HG03025 (cell line): Measurements from ENCODE around the gene TULP4.

Experiments
- ATAC-seq: cut with Tn5 transposase; IDR thresholded peaks from one replicate; pipeline ENCODE4 v1.9.1; 2021; ENCODE audit warnings: mild to moderate bottlenecking, moderate library complexity; ENCODE audit not compliant: unreplicated experiment, low FRiP score

Gene TULP4

DNA sequence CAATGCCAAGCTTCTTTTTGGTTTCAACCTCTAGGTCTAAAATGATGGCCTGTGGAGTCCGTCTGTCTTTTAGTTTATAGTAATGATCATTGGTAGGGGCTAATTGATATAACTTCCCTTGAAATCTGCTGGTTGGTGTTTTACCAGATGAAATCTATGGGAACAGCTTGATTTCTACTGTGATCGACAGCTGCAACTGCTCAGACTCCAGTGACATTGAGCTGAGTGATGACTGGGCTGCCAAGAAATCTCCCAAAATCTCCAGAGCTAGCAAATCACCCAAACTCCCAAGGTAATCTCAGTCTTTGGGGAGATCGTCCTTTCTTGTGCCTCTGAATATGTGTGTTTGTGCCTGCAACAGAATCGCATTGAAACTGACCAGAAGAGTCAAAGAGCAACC lies 177.2 kb downstream of the TULP4 start:
- ATAC-seq: no peak

DNA sequence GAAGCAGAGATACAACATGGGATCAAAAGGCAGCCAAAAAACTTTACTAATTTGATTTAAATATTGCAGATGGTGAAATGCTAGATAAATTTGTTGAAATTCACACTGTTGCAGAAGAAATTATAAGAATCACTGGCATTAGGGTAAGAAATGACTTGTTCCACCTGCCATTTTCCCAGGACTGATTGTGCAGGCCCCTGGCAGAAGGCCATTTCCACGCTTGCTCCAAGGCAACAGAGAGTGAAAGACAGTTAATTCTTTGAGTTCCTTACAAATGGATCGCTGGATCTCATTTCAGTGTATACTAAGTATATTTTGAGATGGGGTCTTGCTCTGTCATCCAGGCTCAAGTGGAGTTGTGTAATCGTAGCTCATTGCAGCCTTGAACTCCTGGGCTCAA lies 180.6 kb downstream of the TULP4 start:
- no peak for ATAC-seq

DNA sequence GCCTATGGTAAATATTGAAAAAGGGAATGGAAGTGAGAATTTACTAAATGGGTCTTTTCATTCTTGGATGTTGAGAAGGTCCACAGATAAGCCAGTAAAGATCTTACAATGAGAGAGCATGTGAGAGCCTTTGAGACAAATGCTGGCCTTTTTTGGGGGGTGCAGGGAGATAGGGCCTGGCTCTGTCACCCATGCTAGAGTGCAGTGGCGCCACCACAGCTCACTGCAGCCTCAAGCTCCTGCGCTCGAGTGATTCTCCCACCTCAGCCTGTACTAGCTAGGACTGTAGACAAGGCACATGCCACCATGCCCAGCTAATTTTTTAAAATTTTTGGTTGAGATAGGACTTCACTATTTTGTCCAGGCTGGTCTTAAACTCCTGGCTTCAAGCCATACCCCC lies 184.4 kb downstream of the TULP4 start:
- no peak for ATAC-seq

DNA sequence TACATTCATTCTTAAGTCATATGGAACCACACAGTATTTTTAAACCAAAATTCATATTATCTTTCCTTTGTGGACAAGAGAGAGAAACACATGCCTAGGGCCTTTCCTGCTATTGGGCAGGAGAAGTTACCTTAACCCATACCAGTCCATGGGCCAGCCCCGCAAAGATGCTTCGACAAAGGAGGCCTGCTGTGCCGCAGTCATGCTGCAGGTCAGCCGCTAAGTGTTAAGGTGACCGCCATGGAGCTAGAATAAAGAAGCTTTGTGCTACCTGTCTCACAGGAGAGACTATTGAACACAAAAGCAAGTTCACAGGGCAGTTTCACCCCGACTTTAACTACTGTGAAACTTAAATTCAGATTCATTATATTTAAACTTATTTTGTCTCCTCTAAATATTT lies 185.4 kb downstream of the TULP4 start:
- no peak for ATAC-seq

DNA sequence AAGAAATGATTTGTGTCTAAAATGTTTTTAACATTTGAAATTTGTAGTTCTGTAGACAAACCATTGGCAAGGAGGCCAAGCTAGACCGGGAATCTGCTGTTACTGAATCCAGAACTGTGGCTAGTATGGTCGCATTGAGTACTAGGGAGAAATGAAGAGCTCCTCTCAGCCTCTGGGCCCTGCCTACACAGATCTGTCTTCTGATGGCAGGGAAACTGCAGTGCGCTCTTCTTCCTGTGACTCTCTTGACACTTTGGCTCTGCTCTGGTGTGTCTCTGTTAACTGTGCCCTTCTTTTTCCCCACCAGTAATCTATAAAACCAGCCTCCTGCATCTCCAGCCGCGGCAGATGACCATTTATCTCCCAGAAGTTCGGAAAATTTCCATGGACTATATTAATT lies 186.1 kb downstream of the TULP4 start:
- no peak for ATAC-seq

DNA sequence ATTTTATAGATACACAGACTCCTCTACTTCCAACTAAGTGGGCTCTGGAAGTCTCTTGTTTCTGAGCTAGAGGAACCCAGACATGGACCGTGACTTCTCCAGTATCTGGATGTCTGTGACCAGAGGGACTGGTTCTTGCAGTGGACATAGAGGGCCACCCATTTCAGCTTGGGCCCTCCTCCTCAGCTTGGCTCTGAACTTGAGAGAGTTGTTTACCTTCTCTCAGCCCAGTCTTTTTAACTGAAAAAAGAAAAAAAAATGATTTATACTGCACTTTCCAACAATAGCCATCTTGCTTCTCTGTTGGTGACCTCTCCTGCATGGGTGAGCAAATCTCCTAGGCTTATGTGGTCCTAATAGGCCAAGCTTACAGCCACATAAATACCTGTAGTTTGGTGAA lies 187.3 kb downstream of the TULP4 start:
- no peak for ATAC-seq

DNA sequence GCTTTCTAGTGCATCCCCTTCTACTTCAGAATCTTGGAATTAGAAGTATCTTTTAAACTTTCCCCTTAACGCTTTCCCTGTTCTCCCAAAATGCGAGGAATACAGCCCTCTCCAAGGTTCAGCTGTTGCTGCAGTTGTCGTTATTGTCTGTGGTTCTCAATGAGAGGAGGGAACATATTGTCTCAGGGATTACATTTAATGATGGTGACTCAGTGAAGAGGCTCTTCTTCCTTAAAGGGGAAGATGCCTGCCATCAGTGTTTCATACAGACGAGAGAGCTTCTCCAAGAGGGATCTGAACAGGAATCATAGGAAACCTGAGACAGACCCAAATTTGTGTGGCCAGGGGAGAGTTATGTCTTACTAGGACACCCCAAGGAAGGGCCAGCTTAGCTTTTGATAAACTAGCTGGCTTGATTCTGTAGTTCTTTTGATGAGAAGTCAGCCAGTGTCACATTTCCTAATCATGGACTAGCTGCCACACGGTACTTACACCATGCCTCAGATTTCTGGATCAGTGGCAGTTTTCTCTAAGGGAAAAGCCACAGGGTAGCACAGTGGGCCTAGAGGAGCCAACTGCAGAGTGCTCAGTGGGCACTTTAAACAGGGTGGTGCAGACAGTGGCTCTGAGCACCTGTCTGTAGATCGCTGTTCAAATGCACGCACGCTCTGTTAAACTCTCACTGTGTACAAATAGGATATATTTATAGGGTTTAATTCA lies 187.9 kb downstream of the TULP4 start:
- no peak for ATAC-seq

DNA sequence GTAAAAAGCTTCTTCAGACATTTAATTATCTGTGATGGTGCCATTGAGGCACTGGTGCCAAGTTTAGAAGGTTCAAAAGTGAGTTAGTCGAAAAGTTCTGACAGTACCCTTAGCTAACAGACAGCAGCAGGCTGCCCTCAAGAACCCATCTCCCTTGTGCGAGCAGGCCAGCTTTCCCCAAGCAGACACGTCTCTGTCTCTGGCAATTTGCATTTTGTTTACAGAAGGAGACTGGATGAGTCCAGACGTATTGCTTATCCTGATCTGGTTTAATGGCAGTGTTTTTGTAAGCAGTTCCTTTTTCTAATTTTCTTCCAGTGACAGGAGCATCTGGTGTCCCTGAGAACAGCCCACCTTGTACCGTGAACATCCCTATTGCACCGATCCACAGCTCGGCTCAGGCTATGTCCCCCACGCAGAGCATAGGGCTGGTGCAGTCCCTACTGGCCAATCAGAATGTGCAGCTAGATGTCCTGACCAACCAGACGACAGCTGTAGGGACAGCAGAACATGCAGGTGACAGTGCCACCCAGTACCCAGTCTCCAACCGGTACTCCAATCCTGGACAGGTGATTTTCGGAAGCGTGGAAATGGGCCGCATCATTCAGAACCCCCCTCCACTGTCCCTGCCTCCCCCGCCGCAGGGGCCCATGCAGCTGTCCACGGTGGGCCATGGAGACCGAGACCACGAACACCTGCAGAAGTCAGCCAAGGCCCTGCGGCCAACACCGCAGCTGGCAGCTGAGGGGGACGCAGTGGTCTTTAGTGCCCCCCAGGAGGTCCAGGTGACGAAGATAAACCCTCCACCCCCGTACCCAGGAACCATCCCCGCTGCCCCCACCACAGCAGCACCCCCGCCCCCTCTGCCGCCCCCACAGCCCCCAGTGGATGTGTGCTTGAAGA lies 189.3 kb downstream of the TULP4 start:
- no peak for ATAC-seq

DNA sequence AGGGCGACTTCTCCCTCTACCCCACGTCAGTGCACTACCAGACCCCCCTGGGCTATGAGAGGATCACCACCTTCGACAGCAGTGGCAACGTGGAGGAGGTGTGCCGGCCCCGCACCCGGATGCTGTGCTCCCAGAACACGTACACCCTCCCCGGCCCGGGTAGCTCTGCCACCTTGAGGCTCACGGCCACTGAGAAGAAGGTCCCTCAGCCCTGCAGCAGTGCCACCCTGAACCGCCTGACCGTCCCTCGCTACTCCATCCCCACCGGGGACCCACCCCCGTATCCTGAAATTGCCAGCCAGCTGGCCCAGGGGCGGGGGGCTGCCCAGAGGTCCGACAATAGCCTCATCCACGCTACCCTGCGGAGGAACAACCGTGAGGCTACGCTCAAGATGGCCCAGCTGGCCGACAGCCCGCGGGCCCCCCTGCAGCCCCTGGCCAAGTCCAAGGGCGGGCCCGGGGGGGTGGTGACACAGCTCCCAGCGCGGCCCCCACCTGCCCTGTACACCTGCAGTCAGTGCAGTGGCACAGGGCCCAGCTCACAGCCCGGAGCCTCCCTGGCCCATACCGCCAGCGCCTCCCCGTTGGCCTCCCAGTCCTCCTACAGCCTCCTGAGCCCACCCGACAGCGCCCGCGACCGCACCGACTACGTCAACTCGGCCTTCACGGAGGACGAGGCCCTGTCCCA lies 190.1 kb downstream of the TULP4 start:
- ATAC-seq: no peak

DNA sequence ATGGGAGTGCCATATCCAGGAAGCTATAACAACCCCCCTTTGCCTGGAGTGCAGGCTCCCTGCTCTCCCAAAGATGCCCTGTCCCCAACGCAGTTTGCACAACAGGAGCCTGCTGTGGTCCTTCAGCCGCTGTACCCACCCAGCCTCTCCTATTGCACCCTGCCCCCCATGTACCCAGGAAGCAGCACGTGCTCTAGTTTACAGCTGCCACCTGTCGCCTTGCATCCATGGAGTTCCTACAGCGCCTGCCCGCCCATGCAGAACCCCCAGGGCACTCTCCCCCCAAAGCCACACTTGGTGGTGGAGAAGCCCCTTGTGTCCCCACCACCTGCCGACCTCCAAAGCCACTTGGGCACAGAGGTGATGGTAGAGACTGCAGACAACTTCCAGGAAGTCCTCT lies 191.0 kb downstream of the TULP4 start:
- ATAC-seq: no peak

DNA sequence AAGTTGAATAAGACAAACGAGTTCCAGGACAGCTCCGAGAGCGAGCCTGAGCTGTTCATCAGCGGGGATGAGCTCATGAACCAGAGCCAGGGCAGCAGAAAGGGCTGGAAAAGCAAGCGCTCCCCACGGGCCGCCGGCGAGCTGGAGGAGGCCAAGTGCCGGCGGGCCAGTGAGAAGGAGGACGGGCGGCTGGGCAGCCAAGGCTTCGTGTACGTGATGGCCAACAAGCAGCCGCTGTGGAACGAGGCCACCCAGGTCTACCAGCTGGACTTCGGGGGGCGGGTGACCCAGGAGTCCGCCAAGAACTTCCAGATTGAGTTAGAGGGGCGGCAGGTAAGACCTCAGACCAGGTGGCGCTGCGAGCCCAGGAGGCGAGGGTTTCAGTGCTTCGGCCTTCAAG lies 191.6 kb downstream of the TULP4 start:
- no peak for ATAC-seq

DNA sequence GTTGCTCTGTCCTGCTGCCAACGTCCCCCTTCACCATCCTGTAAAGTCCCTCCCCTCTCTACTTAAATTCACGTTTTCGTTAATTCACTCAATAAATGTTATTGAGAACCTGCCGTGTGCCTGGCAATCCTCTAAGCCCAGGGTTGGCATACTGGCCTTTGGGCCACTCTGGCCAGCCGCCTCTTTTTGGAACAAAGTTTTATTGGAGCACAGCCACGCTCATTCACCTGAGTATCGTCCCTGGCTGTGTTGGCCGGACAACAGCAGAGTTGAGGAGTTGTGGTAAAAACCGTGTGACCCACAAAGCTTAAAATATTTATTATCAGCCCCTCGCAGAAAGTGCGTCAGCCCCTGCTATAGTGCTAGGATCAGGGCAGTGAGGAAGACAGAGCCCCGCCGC lies 192.9 kb downstream of the TULP4 start:
- no peak for ATAC-seq

DNA sequence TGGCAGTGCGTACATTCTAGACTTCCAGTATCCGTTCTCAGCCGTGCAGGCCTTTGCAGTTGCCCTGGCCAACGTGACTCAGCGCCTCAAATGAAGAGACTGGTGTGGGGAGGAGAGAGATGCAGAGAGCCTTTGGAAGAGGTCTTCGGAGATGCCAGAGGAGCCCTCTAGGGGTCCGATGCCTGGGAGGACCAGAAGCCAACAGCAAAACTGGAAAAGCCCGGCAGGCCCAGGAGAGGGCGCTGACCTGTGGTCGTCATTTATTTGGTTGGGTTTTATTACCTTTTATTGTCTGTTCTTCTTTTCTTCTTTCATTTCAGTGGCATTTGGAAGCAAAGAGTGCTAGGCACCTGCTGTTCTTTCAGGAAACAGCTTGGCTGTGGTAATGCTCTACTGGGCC lies 194.3 kb downstream of the TULP4 start:
- no peak for ATAC-seq

DNA sequence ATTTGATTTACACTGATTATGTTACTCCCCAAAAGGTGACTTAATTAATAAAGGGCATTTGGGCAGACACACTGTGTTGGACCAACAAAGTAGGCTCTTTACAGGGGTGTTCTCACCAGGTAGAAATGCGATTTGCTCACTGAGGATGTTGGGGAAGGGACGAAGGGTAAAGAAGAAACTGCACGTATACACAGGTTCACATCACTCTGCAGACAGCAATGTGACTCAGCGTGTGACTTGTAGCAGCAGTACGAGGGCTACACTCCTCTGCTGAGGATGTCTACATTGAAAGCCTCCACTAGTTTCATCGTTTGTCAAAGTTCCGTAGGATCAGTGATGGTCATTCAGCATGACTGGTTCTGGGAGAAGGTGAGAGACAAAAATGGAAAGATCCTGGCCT lies 194.9 kb downstream of the TULP4 start:
- no peak for ATAC-seq

DNA sequence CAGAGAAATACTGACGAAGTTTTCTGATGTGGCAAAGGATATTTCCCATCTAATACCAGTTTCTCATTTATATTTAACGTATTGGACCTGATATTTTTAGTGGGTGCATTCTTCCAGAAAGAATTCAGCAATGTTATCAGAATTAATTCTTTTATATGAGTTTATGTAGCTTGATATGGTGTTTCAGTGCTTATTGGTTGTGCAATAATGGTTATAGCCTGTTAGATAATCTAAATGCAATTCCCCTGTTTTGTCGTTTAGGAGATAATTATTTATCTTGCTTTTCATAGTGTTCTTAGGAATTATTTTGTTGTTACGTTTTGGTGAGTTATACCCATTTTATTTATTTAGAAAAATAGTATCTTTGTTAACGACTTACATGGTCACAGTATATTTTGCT lies 196.2 kb downstream of the TULP4 start:
- ATAC-seq: no peak

DNA sequence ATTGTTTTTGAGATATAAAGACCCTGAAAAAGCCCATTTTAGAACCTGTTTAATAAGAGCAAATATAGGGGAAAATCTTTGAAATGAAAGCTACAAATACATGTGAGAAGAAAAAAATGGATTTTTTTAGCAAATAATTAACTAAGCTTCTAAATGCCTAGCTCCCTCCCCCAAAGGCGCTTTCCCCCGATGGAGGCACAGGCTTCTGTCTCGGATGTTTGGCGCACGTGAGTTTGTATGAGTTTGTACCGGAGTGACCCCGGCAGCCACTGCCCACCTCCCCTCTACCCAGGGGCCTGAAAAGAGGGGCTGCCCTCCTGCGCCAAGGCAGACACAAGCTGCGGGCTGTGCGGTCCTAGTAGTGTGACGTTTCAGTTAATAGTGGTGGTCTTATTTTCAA lies 197.2 kb downstream of the TULP4 start:
- ATAC-seq: no peak

DNA sequence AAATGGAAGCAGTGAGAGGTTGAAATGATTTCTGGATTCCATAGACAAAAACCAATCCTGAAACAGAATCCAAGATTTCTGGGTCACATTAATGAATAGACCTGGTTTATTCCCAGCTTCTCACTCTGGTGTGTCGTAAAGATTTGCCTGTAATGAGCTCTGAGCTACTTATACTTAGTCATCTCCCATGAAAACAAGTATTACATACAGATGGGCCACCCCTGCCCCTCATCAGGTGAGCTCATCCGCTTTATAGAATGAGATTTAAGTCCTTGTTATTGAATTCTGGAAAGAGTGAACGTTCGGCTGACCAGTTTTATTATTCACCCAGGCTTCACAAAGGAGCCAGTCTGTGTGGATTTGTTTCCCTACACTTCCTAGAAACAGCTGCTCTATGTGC lies 200.5 kb downstream of the TULP4 start:
- no peak for ATAC-seq

DNA sequence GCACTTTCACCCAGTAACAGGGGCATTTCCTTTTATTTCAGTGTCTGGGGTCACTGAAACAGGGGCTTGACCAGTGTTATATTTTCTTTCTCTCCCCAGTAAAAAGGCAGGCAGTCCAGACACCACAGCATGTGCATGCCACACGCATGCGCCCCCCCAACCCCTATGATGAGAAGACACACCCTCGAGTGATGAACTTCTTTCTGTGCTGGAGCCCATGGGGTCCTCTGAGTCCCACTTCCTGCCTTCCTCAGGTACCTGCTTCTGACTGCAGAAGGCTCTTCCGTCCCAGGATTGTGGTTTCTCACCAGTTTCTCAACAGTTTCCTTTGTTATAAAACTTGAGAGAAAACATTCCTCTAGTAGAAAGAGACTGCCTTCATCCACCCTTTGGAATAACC lies 201.9 kb downstream of the TULP4 start:
- ATAC-seq: no peak

DNA sequence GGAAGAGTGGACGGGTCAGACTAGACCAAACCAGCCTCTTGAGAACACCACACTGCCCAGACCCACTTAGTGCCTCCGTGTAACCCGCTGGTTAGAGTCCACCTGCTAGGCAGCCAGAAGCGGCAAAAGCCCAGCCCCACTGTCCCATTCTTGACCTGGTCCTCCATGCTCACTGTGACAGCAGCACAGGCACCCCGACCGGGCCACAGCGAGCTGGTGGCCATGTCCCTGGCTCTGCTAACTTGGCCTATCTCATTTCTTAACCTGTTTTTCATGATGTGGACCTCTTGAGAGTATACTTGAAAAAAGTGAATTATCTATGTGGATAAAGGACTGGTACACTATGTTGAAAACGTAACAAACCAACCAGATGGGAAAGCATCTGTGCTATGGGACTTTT lies 202.7 kb downstream of the TULP4 start:
- ATAC-seq: no peak

DNA sequence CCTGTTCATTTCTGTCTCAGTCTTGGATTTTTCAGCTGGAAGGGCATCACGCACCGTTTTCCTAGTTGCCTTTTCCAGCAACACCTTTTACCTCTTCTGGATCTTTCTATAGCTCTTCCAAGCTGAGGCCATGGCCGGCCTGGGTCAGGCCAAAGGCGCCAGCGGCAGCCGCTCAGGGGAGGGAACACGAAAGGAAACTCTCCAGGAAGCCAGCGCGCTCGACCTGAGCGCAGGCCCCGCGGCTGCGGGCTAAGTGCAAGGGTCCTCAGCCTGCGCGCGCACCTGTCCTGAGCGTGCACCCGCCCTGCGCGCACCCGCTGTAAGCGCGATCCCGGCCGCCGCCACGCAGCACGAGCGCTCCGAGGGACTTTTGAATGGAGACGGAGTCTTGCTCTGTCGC lies 203.8 kb downstream of the TULP4 start:
- ATAC-seq: no peak

DNA sequence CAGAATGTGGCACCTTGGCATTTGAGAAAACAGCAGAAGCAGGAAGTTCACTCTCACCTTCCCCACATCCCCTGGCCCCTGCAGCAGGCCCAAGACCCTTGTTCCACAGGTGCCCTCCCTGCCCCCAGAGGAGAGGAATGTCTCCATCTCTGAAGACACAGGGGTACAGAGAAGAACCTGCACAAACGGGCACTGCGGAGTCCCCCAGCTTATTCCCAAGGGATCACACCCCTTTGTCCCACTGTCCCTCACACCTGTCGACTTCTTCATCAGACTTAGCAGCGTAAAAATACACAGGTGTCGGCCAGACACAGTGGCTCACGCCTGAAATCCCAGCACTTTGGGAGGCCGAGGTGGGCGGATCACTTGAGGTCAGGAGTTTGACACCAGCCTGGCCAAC lies 204.8 kb downstream of the TULP4 start:
- ATAC-seq: no peak
